Parathyroid adenoma (tissue), 2 donors: ENCODE data around the gene WEE2.

Experiments used
- H2AFZ ChIP-seq: fragments of 300-600 bp; sonication (generic); one replicate; pipeline ENCODE4 v1.7.0; 2017; ENCODE audit warnings: antibody characterized with exemption, mild to moderate bottlenecking
- H3K27ac ChIP-seq: fragments of 300-600 bp; sonication (generic); one replicate; pipeline ENCODE4 v1.7.0; 2017
- H3K27me3 ChIP-seq: fragments of 300-600 bp; sonication (generic); one replicate; pipeline ENCODE4 v1.7.0; 2017; ENCODE audit warnings: low read length; ENCODE audit not compliant: control insufficient read depth, insufficient read depth
- H3K36me3 ChIP-seq: fragments of 300-600 bp; sonication (generic); one replicate; pipeline ENCODE4 v1.7.0; 2017; ENCODE audit warnings: low read length; ENCODE audit not compliant: control insufficient read depth, insufficient read depth
- H3K4me1 ChIP-seq: fragments of 300-600 bp; sonication (generic); one replicate; pipeline ENCODE4 v1.7.0; 2017; ENCODE audit warnings: control low read depth
- H3K4me2 ChIP-seq: fragments of 300-600 bp; sonication (generic); one replicate; pipeline ENCODE4 v1.7.0; 2017; ENCODE audit warnings: low read length
- H3K4me3 ChIP-seq: fragments of 300-600 bp; sonication (generic); one replicate; pipeline ENCODE4 v1.7.0; 2017; ENCODE audit warnings: low read depth, low read length
- H3K79me2 ChIP-seq: fragments of 300-600 bp; sonication (generic); one replicate; pipeline ENCODE4 v1.7.0; 2017; ENCODE audit warnings: control low read depth
- H3K9ac ChIP-seq: fragments of 300-600 bp; sonication (generic); one replicate; pipeline ENCODE4 v1.7.0; 2017; ENCODE audit warnings: mild to moderate bottlenecking
- H3K9me3 ChIP-seq: fragments of 300-600 bp; sonication (generic); one replicate; pipeline ENCODE4 v1.7.0; 2017; ENCODE audit warnings: low read length; ENCODE audit not compliant: control insufficient read depth
- TF ChIP-seq, protein P1 (sequence below): fragments of 300-600 bp; sonication (generic); IDR thresholded peaks from one replicate; pipeline ENCODE4 v1.7.0; 2017; ENCODE audit warnings: antibody characterized with exemption, mild to moderate bottlenecking
- donor health status: primary hyperparathyroidism.

The WEE2 gene

GRCh38 chr7:141704741-141705140 is 3.4 kb upstream of the WEE2 start:
- Histone ChIP-seq H3K4me3 (no peak overlapping the region), H3K4me1 (peaks cover 22% of the 10 kb centered on the region), H3K27ac (no peak overlapping the region), H3K9ac (no peak overlapping the region), H2AFZ (no peak overlapping the region), H3K79me2 (peaks cover 10% of the 10 kb centered on the region), H3K4me2 (no peak overlapping the region), H3K27me3 (no peaks in the 10 kb centered on the region), H3K36me3 (no peaks in the 10 kb centered on the region), H3K9me3 (no peaks in the 10 kb centered on the region)
- TF ChIP-seq, protein P1, sequence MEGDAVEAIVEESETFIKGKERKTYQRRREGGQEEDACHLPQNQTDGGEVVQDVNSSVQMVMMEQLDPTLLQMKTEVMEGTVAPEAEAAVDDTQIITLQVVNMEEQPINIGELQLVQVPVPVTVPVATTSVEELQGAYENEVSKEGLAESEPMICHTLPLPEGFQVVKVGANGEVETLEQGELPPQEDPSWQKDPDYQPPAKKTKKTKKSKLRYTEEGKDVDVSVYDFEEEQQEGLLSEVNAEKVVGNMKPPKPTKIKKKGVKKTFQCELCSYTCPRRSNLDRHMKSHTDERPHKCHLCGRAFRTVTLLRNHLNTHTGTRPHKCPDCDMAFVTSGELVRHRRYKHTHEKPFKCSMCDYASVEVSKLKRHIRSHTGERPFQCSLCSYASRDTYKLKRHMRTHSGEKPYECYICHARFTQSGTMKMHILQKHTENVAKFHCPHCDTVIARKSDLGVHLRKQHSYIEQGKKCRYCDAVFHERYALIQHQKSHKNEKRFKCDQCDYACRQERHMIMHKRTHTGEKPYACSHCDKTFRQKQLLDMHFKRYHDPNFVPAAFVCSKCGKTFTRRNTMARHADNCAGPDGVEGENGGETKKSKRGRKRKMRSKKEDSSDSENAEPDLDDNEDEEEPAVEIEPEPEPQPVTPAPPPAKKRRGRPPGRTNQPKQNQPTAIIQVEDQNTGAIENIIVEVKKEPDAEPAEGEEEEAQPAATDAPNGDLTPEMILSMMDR = no peak

- H3K27me3 ChIP-seq = no peaks in the 10 kb centered on the region
- no peaks in the 10 kb centered on the region for H3K36me3 ChIP-seq
- TF ChIP-seq, protein P1 = no peak
- H3K27ac ChIP-seq = no peak overlapping the region
- peaks cover 13% of the 10 kb centered on the region for H3K4me1 ChIP-seq
- no peak overlapping the region for H3K4me2 ChIP-seq
- H3K9ac ChIP-seq = no peak overlapping the region
- no peaks in the 10 kb centered on the region for H3K9me3 ChIP-seq
- H3K4me3 ChIP-seq = no peak overlapping the region
- H2AFZ ChIP-seq = no peak overlapping the region
- H3K79me2 ChIP-seq = peaks cover 10% of the 10 kb centered on the region
Measured at GRCh38 chr7:141706239-141707064, 1.7 kb upstream of the WEE2 start.

DNA sequence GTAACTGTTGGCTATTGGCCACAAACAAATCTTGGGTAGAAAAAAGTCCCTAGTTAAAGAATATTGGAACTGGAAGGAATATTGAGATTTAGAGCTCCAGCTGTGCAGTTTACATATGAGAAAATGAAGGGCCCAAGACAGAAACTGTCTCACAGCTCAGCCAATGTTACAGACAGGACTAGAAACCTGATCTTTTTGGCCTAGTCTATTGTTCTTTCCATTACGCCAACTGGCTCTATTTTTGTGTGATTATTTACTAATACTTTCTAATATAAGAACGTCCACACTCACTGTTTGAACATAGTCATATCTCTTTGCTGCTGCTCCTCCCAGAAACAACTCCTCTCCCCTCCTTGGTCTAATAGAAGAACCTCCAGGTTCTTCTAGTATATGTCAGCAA is 1.2 kb downstream of the WEE2 start:
- Histone ChIP-seq H3K27ac (no peak overlapping the region), H3K9me3 (no peaks in the 10 kb centered on the region), H3K79me2 (peaks cover 8% of the 10 kb centered on the region), H3K36me3 (no peaks in the 10 kb centered on the region), H3K4me3 (no peak overlapping the region), H3K4me1 (no peaks in the 10 kb centered on the region), H3K4me2 (no peak overlapping the region), H2AFZ (no peak overlapping the region), H3K9ac (no peak overlapping the region), H3K27me3 (no peaks in the 10 kb centered on the region)
- TF ChIP-seq, protein P1 = no peak

DNA sequence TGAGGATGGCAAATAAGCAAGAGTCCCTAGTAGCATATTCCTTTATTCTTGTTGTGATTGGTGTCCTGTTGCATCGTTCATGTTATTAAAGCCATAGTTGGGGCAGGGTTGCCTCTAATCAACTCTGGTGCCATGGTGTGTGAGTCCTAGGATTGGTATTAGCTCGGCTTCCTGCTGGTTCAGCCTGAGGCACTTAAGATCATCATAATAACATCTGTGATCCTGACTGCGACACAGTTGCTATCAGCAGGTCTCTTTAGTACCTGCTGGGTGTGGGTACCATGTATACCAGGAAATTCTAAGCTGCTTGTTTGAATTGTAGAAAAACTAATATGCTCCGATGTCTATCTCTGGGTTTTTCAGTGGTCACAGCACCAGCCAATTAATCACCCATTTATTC is 1.6 kb downstream of the WEE2 start:
- Histone ChIP-seq H3K4me2 (no peak overlapping the region), H3K36me3 (no peaks in the 10 kb centered on the region), H3K27me3 (no peaks in the 10 kb centered on the region), H3K4me1 (no peaks in the 10 kb centered on the region), H3K27ac (no peak overlapping the region), H3K9me3 (no peaks in the 10 kb centered on the region), H3K4me3 (no peak overlapping the region), H2AFZ (no peak overlapping the region), H3K9ac (no peak overlapping the region), H3K79me2 (peaks cover 7% of the 10 kb centered on the region)
- TF ChIP-seq, protein P1 = no peak

DNA sequence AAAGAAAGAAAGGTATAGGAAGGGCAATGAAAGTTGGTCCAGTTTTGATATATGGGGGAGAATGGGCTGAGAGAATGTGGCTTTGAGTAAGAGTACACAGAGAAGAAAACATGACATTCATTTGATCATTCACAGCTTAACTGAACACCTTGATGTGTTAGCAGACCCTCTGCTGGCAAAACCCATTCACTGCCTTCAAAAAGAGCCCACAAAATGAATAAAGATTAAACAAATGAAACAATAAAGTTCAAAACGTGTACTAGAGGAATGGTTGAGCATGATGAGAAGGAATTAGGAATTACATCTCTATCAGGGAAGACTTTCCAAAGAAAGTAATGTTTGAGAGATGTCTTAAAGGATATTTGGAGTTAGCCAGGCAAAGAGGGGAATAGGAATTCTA is 2.1 kb downstream of the WEE2 start:
- H2AFZ ChIP-seq = no peak overlapping the region
- TF ChIP-seq, protein P1 = no peak
- H3K9me3 ChIP-seq = no peaks in the 10 kb centered on the region
- H3K9ac ChIP-seq = no peak overlapping the region
- H3K4me1 ChIP-seq = no peaks in the 10 kb centered on the region
- H3K79me2 ChIP-seq = peaks cover 1% of the 10 kb centered on the region
- H3K27ac ChIP-seq = no peak overlapping the region
- no peaks in the 10 kb centered on the region for H3K36me3 ChIP-seq
- H3K4me3 ChIP-seq = no peak overlapping the region
- H3K27me3 ChIP-seq = no peaks in the 10 kb centered on the region
- H3K4me2 ChIP-seq = no peak overlapping the region
